ENCODE data around the gene LARGE1.

The LARGE1 gene

DNA sequence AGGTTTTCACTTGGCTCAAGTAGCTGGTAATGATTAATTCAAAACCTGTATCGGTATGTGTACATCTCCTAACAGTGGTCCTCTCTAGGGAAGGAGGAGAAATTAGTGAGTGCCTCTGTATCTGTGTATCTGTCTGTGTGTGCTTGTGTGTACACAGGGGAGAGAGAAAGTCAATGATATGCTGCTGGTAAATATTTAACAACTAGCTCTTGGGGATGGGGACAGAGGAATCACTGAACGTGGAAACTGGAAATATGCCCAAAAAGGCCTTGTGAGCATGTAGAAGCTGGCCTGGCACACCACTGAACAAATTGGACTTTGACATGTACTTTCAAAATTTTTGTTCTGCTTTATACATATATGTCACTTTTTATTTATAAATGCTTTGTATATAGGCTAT lies 648.1 kb downstream of the LARGE1 start:
- DNase-seq: no peak

DNA sequence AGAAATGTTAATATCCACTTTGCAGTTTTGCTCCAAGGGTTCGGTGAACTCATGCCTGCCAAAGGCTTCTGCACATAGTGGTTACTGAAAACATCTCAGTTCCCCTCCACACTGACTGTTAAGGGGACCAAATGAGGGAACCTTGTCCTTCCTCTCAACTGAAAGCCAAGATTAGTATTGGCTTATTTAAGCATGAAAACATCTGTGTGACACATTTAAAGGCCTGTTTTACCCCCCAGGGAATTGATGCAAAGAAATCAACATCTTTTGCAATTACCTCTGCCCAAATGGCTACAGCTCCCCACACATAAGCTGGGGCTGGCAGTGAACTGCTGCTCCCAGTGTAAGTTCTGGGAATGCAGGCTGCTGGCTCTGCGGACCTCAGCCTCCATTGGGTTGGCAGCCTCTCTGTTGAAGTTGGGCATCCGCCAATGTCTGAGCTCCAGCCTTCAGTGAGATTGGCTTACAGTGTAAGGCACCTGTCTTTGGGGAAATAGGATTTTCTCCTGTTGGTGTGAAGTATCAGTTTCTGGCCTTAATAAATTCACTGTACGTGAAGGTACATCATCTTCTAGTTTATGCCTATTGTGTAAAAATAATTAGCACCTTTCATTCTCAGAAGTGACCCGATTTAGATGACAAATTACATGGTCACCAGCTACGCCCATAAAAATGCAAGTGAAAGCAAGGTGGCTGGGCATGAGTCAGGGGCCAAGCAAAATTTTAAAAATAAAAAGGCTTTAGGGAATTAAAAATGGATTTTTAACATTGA lies 648.7 kb downstream of the LARGE1 start:
- peak; percentile 20 for DNase-seq

DNA sequence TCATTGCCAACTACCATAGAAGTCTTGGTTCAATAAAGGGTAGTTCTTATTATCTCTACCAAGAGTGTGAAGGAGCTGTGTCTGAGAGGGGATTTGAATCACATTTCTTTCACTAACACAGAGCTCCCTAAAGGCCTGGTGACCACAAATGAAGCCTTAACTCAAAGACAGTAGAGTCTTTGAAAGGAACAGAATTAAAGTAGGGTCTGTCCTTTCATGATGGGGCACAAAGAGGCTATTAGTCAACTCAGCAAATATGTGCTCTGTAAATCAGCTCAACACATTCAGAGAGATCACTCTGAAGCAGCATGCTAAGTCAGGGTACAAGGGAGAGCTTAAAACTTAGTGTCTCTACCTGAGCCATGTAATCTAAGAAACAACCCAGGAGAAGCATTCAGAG lies 649.7 kb downstream of the LARGE1 start:
- DNase-seq: no peak

DNA sequence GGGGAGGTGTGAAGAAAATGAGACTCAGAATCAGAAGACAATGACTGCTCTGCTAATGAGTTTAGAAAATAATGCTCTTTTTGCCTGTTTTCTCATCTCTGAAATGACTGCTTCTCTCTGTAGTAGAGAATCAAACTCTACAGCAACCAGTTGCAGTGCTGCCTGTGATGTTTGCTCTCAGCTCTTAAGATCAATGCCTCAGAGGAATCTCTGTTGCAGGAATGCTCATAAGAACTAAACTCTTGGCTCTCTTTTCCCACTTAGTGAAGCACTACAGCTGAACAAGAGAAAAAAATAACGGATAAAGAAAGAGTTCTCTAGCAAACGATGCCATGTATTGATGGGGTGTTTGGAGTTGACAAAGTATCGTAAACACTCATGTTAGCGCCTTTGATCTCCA lies 658.6 kb downstream of the LARGE1 start:
- DNase-seq: no peak

DNA sequence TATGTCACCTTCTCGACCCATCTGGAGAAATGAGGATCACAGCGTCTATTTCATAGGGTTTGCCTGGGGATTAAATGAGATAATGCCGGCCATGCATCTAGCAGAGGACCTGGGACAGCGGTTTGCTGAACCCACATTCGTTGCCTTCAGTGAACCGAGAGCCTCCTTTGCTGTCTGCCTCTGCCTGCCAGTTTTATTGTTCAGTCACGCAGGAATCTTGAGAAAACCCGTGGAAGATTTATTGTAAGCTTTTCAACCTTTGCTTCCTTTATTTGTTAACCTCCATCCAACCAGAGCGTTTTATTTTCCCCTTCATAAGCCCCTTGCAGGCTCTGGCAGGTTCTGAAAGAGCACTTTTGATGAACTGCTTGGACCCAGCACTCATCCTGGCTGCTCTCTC lies 659.8 kb downstream of the LARGE1 start:
- no peak for DNase-seq

DNA sequence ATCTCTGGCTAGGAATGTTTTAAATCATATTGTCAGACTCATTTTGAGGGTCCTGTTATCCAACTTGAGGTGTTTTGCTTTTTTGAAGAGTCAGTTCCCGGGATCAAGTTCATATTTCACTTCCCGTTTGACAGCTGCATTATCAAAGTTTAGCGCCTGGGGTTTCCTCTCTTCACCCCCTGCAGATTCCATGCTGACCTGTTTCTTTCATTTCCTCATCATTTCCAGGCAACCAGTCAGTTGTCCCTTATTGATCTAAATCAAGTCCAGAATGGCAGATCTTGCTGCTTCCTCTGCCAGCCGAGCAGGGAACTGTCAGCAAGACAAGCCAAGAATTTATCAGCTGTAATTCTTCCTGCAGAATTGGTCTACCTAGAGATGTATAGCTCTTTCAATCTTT lies 664.5 kb downstream of the LARGE1 start:
- no peak for DNase-seq

DNA sequence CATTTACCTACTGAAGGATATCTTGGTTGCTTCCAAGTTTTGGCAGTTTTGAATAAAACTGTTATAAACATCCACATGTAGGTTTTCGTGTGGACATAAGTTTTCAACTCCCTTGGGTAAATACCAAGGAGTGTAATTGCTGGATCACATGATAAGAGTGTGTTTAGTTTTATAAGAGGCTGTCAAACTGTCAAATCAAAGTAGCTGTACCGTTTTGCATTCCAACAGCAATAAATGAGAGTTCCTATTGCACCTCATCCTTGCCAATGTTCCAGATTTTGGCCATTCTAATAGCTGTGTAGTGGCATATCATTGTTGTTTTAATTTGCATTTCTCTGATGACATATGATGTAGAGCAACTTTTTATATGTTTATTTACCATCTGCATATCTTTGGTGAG lies 671.3 kb downstream of the LARGE1 start:
- no peak for DNase-seq

DNA sequence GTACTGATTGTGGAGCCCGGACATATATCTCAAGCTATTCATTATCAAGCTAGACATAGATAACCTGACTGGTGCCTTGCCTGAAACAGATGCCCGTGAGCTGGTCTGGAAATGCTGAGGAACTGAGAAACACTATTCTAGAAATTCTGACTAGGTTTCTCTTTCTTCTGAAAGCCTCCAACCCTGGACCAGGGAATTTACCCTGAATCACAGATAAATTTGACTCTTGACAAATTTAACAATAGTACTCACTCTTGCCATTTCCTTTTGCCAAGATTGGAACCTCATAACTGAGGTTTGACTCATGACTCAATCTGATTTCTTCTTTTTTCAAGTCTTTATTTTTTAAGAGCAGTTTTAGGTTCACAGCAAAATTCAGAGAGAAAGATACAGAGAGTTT lies 672.5 kb downstream of the LARGE1 start:
- no peak for DNase-seq

DNA sequence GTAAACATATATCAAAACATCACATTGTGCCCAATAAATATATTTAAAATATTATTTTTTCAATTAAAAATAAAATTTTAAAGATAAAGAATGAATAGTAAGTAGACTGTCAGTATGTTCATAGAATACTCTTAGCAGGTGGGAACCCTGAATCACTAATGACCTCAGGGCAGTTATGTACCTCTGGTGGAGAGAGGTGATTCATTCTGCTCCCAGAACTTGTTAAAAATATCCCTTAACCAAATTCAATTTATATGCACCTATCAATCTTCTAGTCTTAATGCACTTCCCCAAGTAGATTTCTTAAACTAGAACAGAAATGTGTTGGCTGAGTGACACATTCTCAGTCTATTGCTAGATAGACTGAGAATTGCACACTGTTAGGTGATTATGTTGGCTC lies 678.2 kb downstream of the LARGE1 start:
- no peak for DNase-seq

DNA sequence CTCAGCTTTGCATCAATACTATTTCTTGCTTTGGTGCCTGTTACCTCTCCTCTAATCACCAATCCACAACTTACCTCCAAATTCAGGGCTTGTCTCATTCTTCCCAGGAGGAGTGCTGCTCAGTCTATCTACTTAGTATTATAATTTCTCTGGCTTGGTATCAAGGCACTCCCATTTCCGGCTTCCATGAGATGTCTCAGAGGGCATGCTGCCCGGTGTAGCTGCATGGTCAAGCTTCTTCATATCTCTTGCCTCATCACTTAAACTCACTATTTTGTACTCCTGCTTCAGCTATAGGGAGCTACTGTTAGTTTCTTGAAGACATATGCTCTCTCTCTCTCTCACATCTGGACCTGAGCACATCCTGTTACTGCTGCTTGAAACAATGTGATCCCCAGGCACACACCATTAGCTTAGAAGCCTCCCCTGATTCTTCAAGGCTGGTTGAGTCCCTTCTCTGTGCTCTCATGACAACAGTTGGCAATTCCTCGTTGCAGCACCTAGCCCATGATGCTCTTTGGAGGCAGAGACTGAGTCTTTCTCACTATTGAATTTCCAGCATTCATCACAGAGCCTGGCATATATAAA lies 679.3 kb downstream of the LARGE1 start:
- no peak for DNase-seq

DNA sequence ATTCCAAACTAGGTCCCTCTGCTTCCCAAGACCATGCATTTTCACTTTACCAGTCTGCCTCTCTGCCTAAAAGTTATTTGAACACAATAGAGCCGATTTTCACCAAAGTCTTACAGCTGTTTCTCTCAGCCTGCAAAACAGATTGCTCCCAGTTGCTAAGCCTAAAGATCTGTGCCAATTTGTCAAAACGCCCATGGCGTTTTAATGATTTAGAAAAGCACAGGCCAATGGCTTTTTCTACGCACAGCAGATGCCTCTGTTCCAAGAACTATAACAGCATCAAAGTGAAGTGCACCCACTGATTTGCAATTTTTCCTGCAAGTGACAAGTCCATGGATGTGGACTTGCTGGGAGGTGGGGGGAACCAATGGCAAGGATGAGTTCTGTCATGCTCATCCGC lies 688.2 kb downstream of the LARGE1 start:
- DNase-seq: no peak

DNA sequence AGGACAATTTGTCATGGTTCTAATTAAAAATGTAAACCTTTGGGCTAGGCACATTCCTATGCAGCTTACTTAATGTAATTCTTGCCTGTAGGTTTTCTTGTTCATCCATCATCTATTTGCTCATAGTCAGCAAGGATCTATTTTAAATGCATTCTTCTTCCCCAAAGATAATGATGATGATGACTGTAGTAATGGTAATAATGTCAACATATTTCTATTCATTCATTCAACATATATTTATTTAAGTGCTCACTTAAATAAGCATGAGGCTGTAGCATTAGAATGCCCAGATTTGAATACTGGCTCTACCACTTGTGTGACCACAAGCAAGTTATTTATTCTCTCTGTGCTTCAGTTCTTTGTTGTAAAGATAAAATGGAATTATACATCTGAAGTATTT lies 692.5 kb downstream of the LARGE1 start:
- DNase-seq: no peak

DNA sequence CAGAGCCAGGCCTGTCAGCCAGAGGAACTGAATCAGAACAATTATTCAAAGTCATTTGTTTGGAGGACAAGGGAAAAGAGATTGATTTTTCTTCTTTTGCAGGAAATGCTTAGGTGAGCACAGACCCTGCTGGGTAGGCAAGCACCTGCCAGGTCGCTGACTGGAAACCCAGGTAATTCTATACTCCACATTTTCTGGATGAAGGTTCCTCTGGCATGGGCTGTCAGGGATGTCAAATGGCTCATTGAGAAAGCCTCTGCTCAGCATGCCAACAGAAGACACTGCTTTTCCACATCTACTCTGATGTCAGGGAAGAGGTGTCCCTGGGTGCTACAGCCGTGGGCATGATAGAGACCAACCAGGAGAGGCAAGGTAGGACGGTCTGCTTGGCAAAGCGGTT lies 695.4 kb downstream of the LARGE1 start:
- no peak for DNase-seq
